Measurements from ENCODE around the gene EGLN1. TPM values are rescaled to one million over a fixed set of nuclear protein-coding genes. Genes with fewer than 3 reads are reported as not detected.

EGLN1 gene
- total RNA-seq, 1 donor from 2014 or later, result 27.5 TPM

GRCh38 chr1:231362325-231362724 is 59.8 kb downstream of the EGLN1 start:
- Mint-ChIP-seq H3K4me1 (ENCODE audit: unreplicated experiment) (peaks cover 11% of the 10 kb centered on the region), H3K27me3 (ENCODE audit: unreplicated experiment) (no peaks in the 10 kb centered on the region), H3K4me3 (ENCODE audit: unreplicated experiment) (no peak overlapping the region), H3K36me3 (ENCODE audit: unreplicated experiment) (peaks cover 35% of the 10 kb centered on the region), H3K9me3 (ENCODE audit: unreplicated experiment) (no peaks in the 10 kb centered on the region), H3K27ac (ENCODE audit: unreplicated experiment) (no peak overlapping the region)
- no peak for DNase-seq (ENCODE audit: extremely low spot score, unreplicated experiment)
- TF ChIP-seq CTCF (IDR thresholded peaks at IDR 0.05), result no peak

DNA sequence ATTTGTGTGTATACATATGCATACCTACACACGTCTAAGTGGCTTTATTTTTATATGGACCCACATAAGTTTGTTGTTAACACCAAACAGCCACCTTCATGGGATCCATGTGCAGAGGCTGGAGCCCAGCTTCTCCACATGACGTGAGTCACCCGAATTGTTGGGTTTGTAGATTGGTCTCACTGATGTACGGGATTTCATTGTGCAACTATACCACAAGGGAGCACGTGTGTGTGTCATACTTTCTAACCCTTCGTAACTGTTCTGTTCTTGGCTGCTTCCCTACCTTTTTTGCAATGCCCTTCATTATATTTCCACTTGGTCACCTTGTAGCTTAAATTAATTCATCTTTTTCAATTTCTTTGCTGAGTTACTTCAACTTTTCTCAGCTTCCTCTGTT is 63.0 kb downstream of the EGLN1 start:
- H3K4me3 Mint-ChIP-seq (ENCODE audit: unreplicated experiment), result no peak overlapping the region
- H3K4me1 Mint-ChIP-seq (ENCODE audit: unreplicated experiment), result peaks cover 15% of the 10 kb centered on the region
- H3K27ac Mint-ChIP-seq (ENCODE audit: unreplicated experiment), result peak overlapping the region; percentile 1
- DNase-seq (ENCODE audit: extremely low spot score, unreplicated experiment), result no peak
- no peaks in the 10 kb centered on the region for H3K9me3 Mint-ChIP-seq (ENCODE audit: unreplicated experiment)
- peaks cover 20% of the 10 kb centered on the region for H3K36me3 Mint-ChIP-seq (ENCODE audit: unreplicated experiment)
- TF ChIP-seq CTCF (IDR thresholded peaks at IDR 0.05), result no peak
- H3K27me3 Mint-ChIP-seq (ENCODE audit: unreplicated experiment), result no peaks in the 10 kb centered on the region

DNA sequence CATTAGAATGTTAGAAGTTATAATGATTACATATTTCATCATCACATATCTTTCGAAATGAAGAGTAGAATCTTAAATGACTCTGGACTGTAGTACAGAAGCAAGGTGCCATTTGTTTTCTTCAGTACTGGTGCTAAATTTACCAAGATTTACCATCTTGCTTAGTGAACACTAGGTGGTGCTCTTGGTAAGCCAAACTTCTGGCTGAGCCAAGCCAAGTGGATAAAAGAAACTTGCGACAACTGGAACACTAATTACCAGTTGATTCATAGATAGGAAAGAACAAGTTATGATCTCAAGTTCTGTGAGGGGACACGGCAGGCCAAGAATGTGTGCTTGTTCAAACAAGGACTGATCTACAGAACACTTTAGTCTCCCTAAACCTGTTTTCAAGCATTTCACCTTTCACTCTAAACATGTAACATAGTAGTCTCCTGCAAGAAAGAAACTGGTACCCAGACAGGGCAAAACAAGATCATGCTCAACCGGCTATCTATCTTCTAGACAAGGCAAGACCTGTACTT is 64.2 kb downstream of the EGLN1 start:
- H3K4me3 Mint-ChIP-seq (ENCODE audit: unreplicated experiment), result no peak overlapping the region
- peak overlapping the region; percentile 60 for H3K27ac Mint-ChIP-seq (ENCODE audit: unreplicated experiment)

GRCh38 chr1:231357187-231357772 is 64.8 kb downstream of the EGLN1 start:
- Mint-ChIP-seq H3K36me3 (ENCODE audit: unreplicated experiment) (peaks cover 26% of the 10 kb centered on the region), H3K27me3 (ENCODE audit: unreplicated experiment) (no peaks in the 10 kb centered on the region), H3K9me3 (ENCODE audit: unreplicated experiment) (no peaks in the 10 kb centered on the region), H3K4me1 (ENCODE audit: unreplicated experiment) (peaks cover 10% of the 10 kb centered on the region), H3K4me3 (ENCODE audit: unreplicated experiment) (no peak overlapping the region), H3K27ac (ENCODE audit: unreplicated experiment) (no peak overlapping the region)
- no peak for TF ChIP-seq CTCF (IDR thresholded peaks at IDR 0.05)
- DNase-seq (ENCODE audit: extremely low spot score, unreplicated experiment), result no peak

More for the DNA sequence above, 64.2 kb downstream of the EGLN1 start:
- DNase-seq (ENCODE audit: extremely low spot score, unreplicated experiment), result no peak
- no peaks in the 10 kb centered on the region for H3K9me3 Mint-ChIP-seq (ENCODE audit: unreplicated experiment)
- H3K36me3 Mint-ChIP-seq (ENCODE audit: unreplicated experiment), result peaks cover 23% of the 10 kb centered on the region
- peak; percentile 82 for TF ChIP-seq CTCF (IDR thresholded peaks at IDR 0.05)
- peaks cover 10% of the 10 kb centered on the region for H3K4me1 Mint-ChIP-seq (ENCODE audit: unreplicated experiment)
- no peaks in the 10 kb centered on the region for H3K27me3 Mint-ChIP-seq (ENCODE audit: unreplicated experiment)

GRCh38 chr1:231355171-231355570 is 66.9 kb downstream of the EGLN1 start:
- Mint-ChIP-seq H3K36me3 (ENCODE audit: unreplicated experiment) (peaks cover 21% of the 10 kb centered on the region), H3K9me3 (ENCODE audit: unreplicated experiment) (no peaks in the 10 kb centered on the region), H3K4me3 (ENCODE audit: unreplicated experiment) (no peak overlapping the region), H3K4me1 (ENCODE audit: unreplicated experiment) (peaks cover 10% of the 10 kb centered on the region), H3K27ac (ENCODE audit: unreplicated experiment) (peak overlapping the region; percentile 17), H3K27me3 (ENCODE audit: unreplicated experiment) (no peaks in the 10 kb centered on the region)
- no peak for TF ChIP-seq CTCF (IDR thresholded peaks at IDR 0.05)
- DNase-seq (ENCODE audit: extremely low spot score, unreplicated experiment), result no peak
